Nephron (organoid): ENCODE data around the gene RAB6B.
A peak's percentile ranks its signal among the peaks of the same experiment; 100 is the strongest.

ENCODE experiments used
- H3K27ac Mint-ChIP-seq, 3 experiments: 2 replicates each; pipeline ENCODE4 v1.8.0; 2020; ENCODE audit warnings: mixed read lengths in 3 of 3, mild to moderate bottlenecking in 2 of 3, moderate library complexity in 1 of 3
- H3K27me3 Mint-ChIP-seq: 2 replicates; pipeline ENCODE4 v1.8.0; 2021; ENCODE audit warnings: low read depth, mild to moderate bottlenecking, moderate library complexity, mixed read lengths
- H3K36me3 Mint-ChIP-seq: 2 replicates; pipeline ENCODE4 v1.8.0; 2020; ENCODE audit warnings: low read depth, mixed read lengths
- H3K4me1 Mint-ChIP-seq: 2 replicates; pipeline ENCODE4 v1.8.0; 2020; ENCODE audit warnings: mixed read lengths
- H3K4me3 Mint-ChIP-seq, 3 experiments: 2 replicates each; pipeline ENCODE4 v1.8.0; 2020; ENCODE audit warnings: mild to moderate bottlenecking in 3 of 3, mixed read lengths in 3 of 3, moderate library complexity in 2 of 3
- H3K9me3 Mint-ChIP-seq: 2 replicates; pipeline ENCODE4 v1.8.0; 2020; ENCODE audit warnings: mixed read lengths
- CTCF ChIP-seq, 3 experiments: fragments of 200-600 bp; sonication (generic); IDR thresholded peaks; one replicate each; pipeline ENCODE4 v1.5.0; 2021; ENCODE audit warnings: antibody characterized with exemption in 3 of 3; ENCODE audit not compliant: unreplicated experiment in 3 of 3

Gene RAB6B

GRCh38 chr3:133805702-133806475 is 89.8 kb downstream of the RAB6B start, which contains the start of gene SRPRB:
TSS of gene SRPRB (plus strand) at chr3:133805815. CDS start at chr3:133805849, 34 bp downstream.
- Mint-ChIP-seq H3K36me3 (peaks cover 25% of the 10 kb centered on the region), H3K4me1 (peaks cover 17% of the 10 kb centered on the region), H3K4me3 (peak within 1 kb of the TSS; percentile 94 to 100 (median 99)), H3K27ac (peak within 1 kb of the TSS; percentile 40 to 78 (median 62)), H3K27me3 (peaks cover 17% of the 10 kb centered on the region), H3K9me3 (no peaks in the 10 kb centered on the region)
- TF ChIP-seq CTCF (IDR thresholded peaks at IDR 0.05; ENCODE audit: unreplicated experiment in 3 of 3), result no peak

- Mint-ChIP-seq H3K36me3 (peaks cover 20% of the 10 kb centered on the region), H3K27me3 (peaks cover 20% of the 10 kb centered on the region), H3K27ac (peak overlapping the region in 1 of 3 experiments; percentile 78), H3K9me3 (no peaks in the 10 kb centered on the region), H3K4me1 (peaks cover 17% of the 10 kb centered on the region), H3K4me3 (peak overlapping the region; percentile 94 to 100 (median 99))
- no peak for TF ChIP-seq CTCF (IDR thresholded peaks at IDR 0.05; ENCODE audit: unreplicated experiment in 3 of 3)
Measured at GRCh38 chr3:133805384-133805701, 90.3 kb downstream of the RAB6B start.

- H3K36me3 Mint-ChIP-seq, result peaks cover 16% of the 10 kb centered on the region
- H3K27ac Mint-ChIP-seq, result no peak overlapping the region
- peak overlapping the region; percentile 94 to 100 (median 99) for H3K4me3 Mint-ChIP-seq
- no peaks in the 10 kb centered on the region for H3K9me3 Mint-ChIP-seq
- peaks cover 17% of the 10 kb centered on the region for H3K4me1 Mint-ChIP-seq
- peaks cover 21% of the 10 kb centered on the region for H3K27me3 Mint-ChIP-seq
- no peak for TF ChIP-seq CTCF (IDR thresholded peaks at IDR 0.05; ENCODE audit: unreplicated experiment in 3 of 3)
Measured at GRCh38 chr3:133804896-133805295, 90.8 kb downstream of the RAB6B start.

GRCh38 chr3:133803469-133803868 is 92.2 kb downstream of the RAB6B start:
- Mint-ChIP-seq H3K4me1 (peaks cover 17% of the 10 kb centered on the region), H3K9me3 (no peaks in the 10 kb centered on the region), H3K4me3 (no peak overlapping the region), H3K27ac (no peak overlapping the region), H3K27me3 (peaks cover 21% of the 10 kb centered on the region), H3K36me3 (peaks cover 10% of the 10 kb centered on the region)
- TF ChIP-seq CTCF (IDR thresholded peaks at IDR 0.05; ENCODE audit: unreplicated experiment in 3 of 3), result no peak

GRCh38 chr3:133799794-133800585 is 95.7 kb downstream of the RAB6B start:
- Mint-ChIP-seq H3K4me1 (no peaks in the 10 kb centered on the region), H3K27ac (no peak overlapping the region), H3K36me3 (no peaks in the 10 kb centered on the region), H3K9me3 (peaks cover 7% of the 10 kb centered on the region), H3K27me3 (peaks cover 21% of the 10 kb centered on the region), H3K4me3 (no peak overlapping the region)
- no peak for TF ChIP-seq CTCF (IDR thresholded peaks at IDR 0.05; ENCODE audit: unreplicated experiment in 3 of 3)
